GM12878 (cell line): Measurements from ENCODE around the gene CBR3. TPM values are rescaled to one million over a fixed set of nuclear protein-coding genes. Genes with fewer than 3 reads are reported as not detected.

Experiments used
- ATAC-seq: fragments of 200-7000 bp; cut with Tn5 transposase; 3 replicates; pipeline ENCODE4 v1.9.1; 2020; ENCODE audit warnings: mild to moderate bottlenecking, moderate library complexity
- BruUV-seq: library from RNA; stranded (reverse); fragments of 400-500 nt; replicated peaks from 2 replicates; lab custom pipeline; 2021; lab: Mats Ljungman, UMichigan
- CTCF ChIA-PET: fragments of 300-600 bp; sonication (Branson Sonifier 250); formaldehyde crosslinking; extraction: SDS; loops from one replicate; lab custom pipeline; 2021; ENCODE audit warnings: inconsistent platforms; lab: Yijun Ruan, JAX
- POLR2A ChIA-PET: fragments of 350-600 bp; formaldehyde crosslinking; extraction: SDS; loops from one replicate; lab custom pipeline; 2021; ENCODE audit warnings: inconsistent platforms; lab: Charles Lee
- RAD21 ChIA-PET: fragments of 300-600 bp; sonication (Branson Sonifier 250); formaldehyde crosslinking; loops from one replicate; lab custom pipeline; 2023; ENCODE audit warnings: antibody characterized with exemption; ENCODE audit not compliant: unreplicated experiment; lab: Charles Lee
- SMC1A ChIA-PET: fragments of 300-600 bp; sonication (Branson Sonifier 250); formaldehyde crosslinking; loops from one replicate; lab custom pipeline; 2023; ENCODE audit not compliant: unreplicated experiment, uncharacterized antibody; lab: Charles Lee
- DNase-seq: peaks from one replicate; pipeline ENCODE4 v3.0.0-alpha.2; 2011; ENCODE audit warnings: low read depth, low spot score
- FAIRE-seq: peaks from 3 replicates; lab custom pipeline; 2011; peaks lifted over from hg19 to GRCh38; lab: Jason Lieb, UNC
- H2AFZ ChIP-seq: 2 replicates; pipeline ENCODE4 v1.6.0; 2011; ENCODE audit warnings: low read depth, low read length, control low read depth; ENCODE audit not compliant: control insufficient read depth
- H3K27ac ChIP-seq: 2 replicates; pipeline ENCODE4 v1.5.1; 2011; ENCODE audit warnings: control low read depth; ENCODE audit not compliant: control insufficient read depth, insufficient read depth
- H3K27me3 ChIP-seq, 2 experiments: replicated peaks in 1 of 2; 2 replicates each; pipeline versions ENCODE4 v1.6.0 to v1.6.1; 2011; ENCODE audit warnings: low read length in 1 of 2; ENCODE audit not compliant: control insufficient read depth in 2 of 2, insufficient read depth in 2 of 2
- H3K36me3 ChIP-seq, 2 experiments: 2 replicates each; pipeline ENCODE4 v1.5.1; 2011; ENCODE audit warnings: low read length in 1 of 2; ENCODE audit not compliant: control insufficient read depth in 2 of 2, insufficient read depth in 2 of 2
- H3K4me1 ChIP-seq: 2 replicates; pipeline ENCODE4 v1.6.1; 2011; ENCODE audit warnings: mild to moderate bottlenecking, low read length, moderate library complexity, mixed read lengths; ENCODE audit not compliant: control insufficient read depth, insufficient read depth
- H3K4me2 ChIP-seq: 2 replicates; pipeline ENCODE4 v1.6.0; 2011; ENCODE audit warnings: control low read depth; ENCODE audit not compliant: control insufficient read depth, insufficient read depth
- H3K4me3 ChIP-seq: fragments of 200-600 bp; sonication (generic); 2 replicates; pipeline ENCODE4 v1.5.1; 2016
- H3K79me2 ChIP-seq: 2 replicates; pipeline ENCODE4 v1.6.0; 2011; ENCODE audit warnings: low read length; ENCODE audit not compliant: control insufficient read depth, insufficient read depth
- H3K9ac ChIP-seq: 2 replicates; pipeline ENCODE4 v1.8.0; 2011; ENCODE audit warnings: low read length, control low read depth, mixed read lengths; ENCODE audit not compliant: control insufficient read depth, insufficient read depth
- H3K9me3 ChIP-seq: replicated peaks from 3 replicates; pipeline ENCODE4 v1.5.1; 2011; ENCODE audit warnings: mild to moderate bottlenecking, low read length; ENCODE audit not compliant: control insufficient read depth, insufficient read depth
- H4K20me1 ChIP-seq: 2 replicates; pipeline ENCODE4 v1.6.0; 2011; ENCODE audit not compliant: control insufficient read depth, insufficient read depth
- CEBPZ ChIP-seq: fragments of 150-350 bp; IDR thresholded peaks from 2 replicates; pipeline ENCODE4 v1.6.1; 2016; ENCODE audit warnings: low read depth, low read length
- EED ChIP-seq: sonication (generic); IDR thresholded peaks from 2 replicates; pipeline ENCODE4 v1.6.1; 2016; ENCODE audit warnings: antibody characterized with exemption, low read depth
- MEF2A ChIP-seq: IDR thresholded peaks from 2 replicates; pipeline ENCODE4 v1.6.1; 2011; ENCODE audit warnings: low read depth, mild to moderate bottlenecking, low read length, moderate library complexity; ENCODE audit not compliant: insufficient read depth
- MYC ChIP-seq: IDR thresholded peaks from 2 replicates; pipeline ENCODE4 v1.6.1; 2011; ENCODE audit warnings: mild to moderate bottlenecking, low read length, moderate library complexity, inconsistent platforms; ENCODE audit not compliant: insufficient read depth, insufficient replicate concordance, insufficient read length, severe bottlenecking
- NBN ChIP-seq: fragments of 450-650 bp; IDR thresholded peaks from 2 replicates; pipeline ENCODE4 v1.6.1; 2016
- NFXL1 ChIP-seq: fragments of 450-650 bp; IDR thresholded peaks from 2 replicates; pipeline ENCODE4 v1.6.1; 2017; ENCODE audit warnings: antibody characterized with exemption, mild to moderate bottlenecking, borderline replicate concordance
- PAX5 ChIP-seq: IDR thresholded peaks from 2 replicates; pipeline ENCODE4 v1.6.1; 2011; ENCODE audit warnings: low read depth, low read length, borderline replicate concordance
- RB1 ChIP-seq: fragments of 450-650 bp; formaldehyde crosslinking; IDR thresholded peaks from 2 replicates; pipeline ENCODE4 v1.6.1; 2017; ENCODE audit warnings: mild to moderate bottlenecking, borderline replicate concordance
- SIX5 ChIP-seq: IDR thresholded peaks from 2 replicates; pipeline ENCODE4 v1.6.1; 2011; ENCODE audit warnings: mild to moderate bottlenecking, low read depth, low read length, moderate library complexity; ENCODE audit not compliant: severe bottlenecking
- SREBF2 ChIP-seq: IDR thresholded peaks from 2 replicates; pipeline ENCODE4 v1.6.1; 2012; ENCODE audit warnings: mild to moderate bottlenecking, low read length
- ZBTB33 ChIP-seq: fragments of 450-650 bp; IDR thresholded peaks from 2 replicates; pipeline ENCODE4 v1.6.1; 2017; ENCODE audit warnings: mild to moderate bottlenecking
- ZBTB40 ChIP-seq: fragments of 450-650 bp; IDR thresholded peaks from 2 replicates; pipeline ENCODE4 v1.6.1; 2016; ENCODE audit warnings: mild to moderate bottlenecking, moderate library complexity, borderline replicate concordance
- WGBS: methylation state at CpG from one replicate; pipeline ENCODE4 v1.1.6; 2016; ENCODE audit warnings: low lambda C conversion rate; ENCODE audit not compliant: insufficient replicate concordance, insufficient coverage; ENCODE audit errors: missing lambda C conversion rate; 5-methylcytosine and 5-hydroxymethylcytosine counted together
- in situ Hi-C: fragments of 300-500 bp; cut with MboI; formaldehyde crosslinking; loops from 9 replicates; pipeline ENCODE4 v1.14.3; 2018; ENCODE audit warnings: mixed read lengths
- intact Hi-C: fragments of 100-400 bp; cut with micrococcal nuclease; formaldehyde crosslinking; loops from one replicate; pipeline ENCODE4 v1.14.2; 2022; ENCODE audit not compliant: unreplicated experiment
- polyA plus RNA-seq, 11 experiments: library from polyadenylated mRNA; depleted of rRNA in 4 of 11; unstranded in 6 of 11; stranded (reverse) in 5 of 11; fragments of >200 nt; fragmentation: Nextera tagmentation in 4 of 11; fragmentation: Illumina TruSeq in 1 of 11; extraction: Ambion mirVana in 4 of 11; extraction: Trizol in 1 of 11; gene quantifications; 1 replicate in 1 of 11; 2 replicates in 10 of 11; pipeline versions ENCODE4 v1.2.1 to v1.2.3, GENCODE V29; 2011 to 2016; ENCODE audit warnings: inconsistent platforms in 2 of 11, missing spikeins in 2 of 11, low read depth in 1 of 11
- total RNA-seq, 4 experiments: library from RNA; depleted of rRNA in 3 of 4; stranded (reverse); fragments of >200 nt in 3 of 4; fragmentation: Illumina TruSeq in 1 of 4; extraction: Trizol in 1 of 4; gene quantifications; 2 replicates each; pipeline versions ENCODE4 v1.2.1 to v1.2.3, GENCODE V29; 2013 to 2021

Gene CBR3
- total and polyA plus RNA-seq, 10 of the 15 experiments (the other 5 are each of a cell fraction or from before 2014, with no cell fraction given): 0.48 to 17.2 (median 11.2) TPM

- no peak overlapping the region for H3K27ac ChIP-seq
- no peaks in the 10 kb centered on the region for H4K20me1 ChIP-seq
- ATAC-seq: no peak
- 73% methylated on average over 5 of the region's 5 CpGs for WGBS
- CTCF ChIA-PET: interaction anchor here (1.4 to 1.7 kb wide), 2 partner anchors 11 to 183 kb away, joined by 3 to 5 read pairs; no protein-coding TSS in a partner anchor
- peaks cover 10% of the 10 kb centered on the region for H3K4me1 ChIP-seq
- DNase-seq: no peak
- in situ Hi-C loops: no loop called here
- no peak overlapping the region for H3K9ac ChIP-seq
- no peaks in the 10 kb centered on the region for H3K79me2 ChIP-seq
- RAD21 ChIA-PET: no interaction called here
- TF ChIP-seq NBN (no peak), CEBPZ (no peak), MEF2A (no peak), SIX5 (no peak), EED (no peak), PAX5 (no peak), ZBTB40 (no peak), NFXL1 (no peak), MYC (no peak), SREBF2 (no peak), ZBTB33 (no peak), RB1 (no peak)
- intact Hi-C loops: loop anchor here (10.0 kb wide), 1 partner anchor 777 kb away; no protein-coding TSS in a partner anchor
- H3K4me3 ChIP-seq: no peak overlapping the region
- no TSS peak for BruUV-seq
- H2AFZ ChIP-seq: no peak overlapping the region
- no peak overlapping the region for H3K4me2 ChIP-seq
- H3K9me3 ChIP-seq: no peaks in the 10 kb centered on the region; the same call in 2 of the 3 replicates
- SMC1A ChIA-PET: interaction anchor here (0.7 to 1.1 kb wide), 2 partner anchors 70 to 537 kb away, joined by 3 read pairs; no protein-coding TSS in a partner anchor
- H3K36me3 ChIP-seq: no peaks in the 10 kb centered on the region
- POLR2A ChIA-PET: no interaction called here
- FAIRE-seq: no peak
- H3K27me3 ChIP-seq: no peaks in the 10 kb centered on the region
Measured at GRCh38 chr21:36147911-36148310, 13.0 kb downstream of the CBR3 start.
